Thyroid gland (tissue), 4 donors: Measurements from ENCODE around the gene ERMARD.

ENCODE experiments used
- CTCF ChIP-seq, 6 experiments: fragments of 200-600 bp in 3 of 6; fragments of 450-650 bp in 3 of 6; sonication (generic) in 3 of 6; IDR thresholded peaks; one replicate each; pipeline ENCODE4 v1.5.1; 2016 to 2019; ENCODE audit warnings: antibody characterized with exemption in 6 of 6, mild to moderate bottlenecking in 2 of 6, inconsistent platforms in 1 of 6, moderate library complexity in 1 of 6
- POLR2A ChIP-seq, 2 donors: fragments of 450-650 bp; IDR thresholded peaks; one replicate each; pipeline ENCODE4 v1.6.1; 2017; ENCODE audit warnings: antibody characterized with exemption in 2 of 2, mild to moderate bottlenecking in 2 of 2, moderate library complexity in 1 of 2

- no peak for TF ChIP-seq POLR2A (IDR thresholded peaks at IDR 0.05)
- no peak for TF ChIP-seq CTCF (IDR thresholded peaks at IDR 0.05)
Measured at GRCh38 chr6:169830876-169831275, 79.5 kb downstream of the ERMARD start.
